GOT3 (cell line): ENCODE results near the gene AGBL1.
"Not testable (repeated sequence)": the region's sequence is repeated elsewhere in the genome, so short reads cannot be mapped to it uniquely, and the experiment has no call there.

Experiments used
- DNase-seq: peaks from one replicate; lab custom pipeline; 2025; ENCODE audit warnings: mixed read lengths; lab: John Stamatoyannopoulos, UW

Gene AGBL1

DNA sequence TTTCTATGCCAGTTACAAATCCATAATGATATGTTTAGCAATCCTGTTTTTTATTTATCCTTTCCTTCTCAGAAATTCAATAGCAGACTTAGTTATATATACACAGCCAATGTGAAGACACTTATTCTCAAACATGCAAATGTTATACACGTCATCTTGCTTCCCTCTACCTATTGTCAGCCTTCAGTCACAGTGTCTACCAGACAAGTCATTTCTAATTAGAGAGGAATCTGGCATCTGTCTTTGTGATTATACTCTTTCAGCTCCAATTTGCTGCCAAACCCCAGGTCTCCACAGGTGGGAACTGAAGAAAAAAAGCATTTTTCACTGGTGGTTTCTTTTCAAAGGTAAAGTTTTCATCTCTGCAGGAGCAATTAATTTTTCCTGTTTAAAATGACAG, 793.1 kb downstream of the AGBL1 start:
- DNase-seq, result no peak

DNA sequence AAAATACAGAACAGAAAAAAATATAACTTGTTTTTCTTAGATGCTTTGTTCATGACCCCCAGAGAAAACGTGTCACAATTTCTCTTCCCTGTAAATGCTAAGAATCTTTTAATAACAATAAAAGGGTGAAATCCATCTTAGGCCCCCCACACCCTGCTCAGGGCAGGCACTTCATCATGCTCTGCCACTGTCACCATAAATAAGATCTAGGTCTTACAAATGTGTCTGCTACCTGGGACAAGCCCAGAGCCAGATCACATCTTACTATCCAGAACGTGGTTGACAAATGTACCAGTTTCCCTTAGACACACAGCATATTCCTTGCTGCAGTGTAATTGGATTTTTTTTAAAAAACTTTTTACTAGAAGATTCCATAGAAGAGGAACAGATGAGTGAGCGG, 795.4 kb downstream of the AGBL1 start:
- DNase-seq, result no peak

DNA sequence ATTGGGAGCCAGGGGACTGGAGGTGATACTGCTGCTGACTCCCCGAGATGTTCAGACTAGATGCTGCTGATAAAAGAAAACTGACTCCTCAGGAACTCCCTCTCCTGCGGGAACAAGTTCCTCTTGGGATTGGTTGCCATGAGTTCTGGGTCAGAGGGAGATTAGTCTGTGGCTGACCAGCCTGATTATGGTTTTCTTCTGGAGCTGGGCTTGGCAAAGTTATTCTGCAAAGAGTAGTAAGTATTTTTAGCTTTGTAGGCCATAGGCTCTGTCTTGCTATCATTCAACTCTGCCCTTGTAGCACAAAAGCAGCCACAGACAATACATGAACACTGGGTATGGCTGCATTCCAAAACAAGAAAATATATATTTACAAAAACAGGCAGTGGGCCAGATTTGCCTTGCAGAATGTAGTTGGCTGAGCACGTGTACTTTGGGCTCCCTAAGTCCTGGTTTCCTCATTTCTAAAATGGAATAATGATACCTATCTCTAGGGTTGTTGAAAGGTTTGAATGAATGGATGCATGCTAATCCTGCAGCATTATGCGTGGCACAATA, 796.8 kb downstream of the AGBL1 start:
- DNase-seq, result no peak

DNA sequence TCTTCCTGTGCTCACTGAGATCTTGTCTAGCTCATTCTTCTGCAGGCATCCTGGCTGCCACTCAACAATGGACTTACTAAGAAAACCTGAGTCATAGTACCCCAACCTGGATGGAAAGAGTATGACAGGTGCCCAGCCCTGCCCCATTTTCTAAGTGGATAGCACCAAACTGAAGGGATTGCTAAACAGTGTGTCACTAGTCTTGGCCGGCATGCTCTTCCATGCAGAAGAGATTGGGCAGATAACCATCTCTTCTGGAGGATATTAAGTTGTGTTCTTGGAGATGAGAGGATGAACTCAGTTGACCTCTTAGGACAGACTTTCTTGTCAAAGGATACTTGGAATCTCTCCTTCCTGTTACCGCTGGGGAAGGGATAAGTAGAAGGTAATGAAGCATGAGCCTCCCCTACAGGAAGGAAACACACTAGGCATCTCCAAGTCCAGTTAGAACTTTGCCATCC, 797.5 kb downstream of the AGBL1 start:
- no peak for DNase-seq

DNA sequence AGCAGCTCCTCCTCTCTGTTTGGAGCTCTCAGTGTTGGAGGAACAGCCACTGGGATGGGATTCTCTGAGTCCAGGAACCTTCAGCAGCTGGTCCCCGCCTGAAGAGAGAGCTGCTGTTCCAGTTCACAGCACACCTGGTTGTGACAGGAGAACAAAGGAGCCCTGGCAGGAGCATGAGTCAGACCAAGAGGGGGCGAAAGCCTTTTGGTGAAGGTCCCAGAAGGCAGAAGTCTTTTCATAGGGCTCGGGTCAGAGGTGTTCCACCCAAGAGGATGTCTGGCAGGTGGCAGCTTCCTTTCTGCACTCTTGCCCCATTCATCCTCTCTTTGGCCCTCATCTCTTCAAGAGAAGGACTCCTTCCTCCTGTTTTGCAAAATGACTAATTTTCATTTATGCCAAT, 799.2 kb downstream of the AGBL1 start:
- DNase-seq, result not testable (repeated sequence)

DNA sequence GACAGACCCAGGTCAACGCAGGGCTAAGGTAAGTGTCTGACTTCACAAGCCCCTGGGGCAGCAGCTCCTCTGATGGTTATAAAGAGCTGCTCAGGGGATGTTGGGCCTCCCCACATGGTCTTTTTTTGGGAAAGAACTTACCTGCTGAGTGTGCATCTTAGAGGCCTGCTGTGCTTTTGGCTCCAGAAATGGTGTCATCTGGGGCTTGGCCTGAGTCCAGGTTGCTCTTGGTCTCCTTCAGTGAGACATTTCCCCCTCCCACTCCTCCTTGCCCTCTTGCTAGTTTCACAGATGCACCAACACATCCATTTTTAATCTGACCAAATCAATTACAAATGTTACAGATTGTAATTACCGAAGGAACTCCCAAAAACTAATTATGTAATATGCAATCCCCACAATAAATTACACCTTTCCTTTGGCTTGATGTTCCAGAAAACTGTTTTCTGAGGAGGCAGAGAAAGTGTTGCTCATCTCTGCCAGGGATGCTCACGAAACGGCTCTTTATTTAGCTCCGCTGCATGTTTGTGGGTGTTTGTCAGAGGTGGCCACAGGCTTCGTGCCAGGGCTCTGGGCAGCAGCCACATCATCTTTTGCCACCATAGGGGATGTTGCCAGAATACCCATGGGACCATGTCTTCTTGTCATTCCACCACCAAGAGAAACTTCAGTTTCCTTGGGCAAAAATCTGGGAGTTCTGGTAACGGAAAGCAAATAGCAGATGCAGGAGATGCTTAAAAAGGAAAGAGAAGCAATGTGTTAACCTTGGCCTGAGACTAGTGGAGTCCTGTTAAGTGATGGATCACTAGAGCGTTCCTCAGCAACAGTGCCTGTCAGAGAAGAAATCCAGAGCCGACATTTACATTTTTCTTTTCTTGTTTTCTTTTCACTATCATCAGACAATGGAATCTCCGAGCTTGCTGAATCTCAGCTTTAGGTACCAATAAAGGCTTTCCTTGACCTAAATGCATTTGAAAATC, 799.9 kb downstream of the AGBL1 start:
- no peak for DNase-seq

DNA sequence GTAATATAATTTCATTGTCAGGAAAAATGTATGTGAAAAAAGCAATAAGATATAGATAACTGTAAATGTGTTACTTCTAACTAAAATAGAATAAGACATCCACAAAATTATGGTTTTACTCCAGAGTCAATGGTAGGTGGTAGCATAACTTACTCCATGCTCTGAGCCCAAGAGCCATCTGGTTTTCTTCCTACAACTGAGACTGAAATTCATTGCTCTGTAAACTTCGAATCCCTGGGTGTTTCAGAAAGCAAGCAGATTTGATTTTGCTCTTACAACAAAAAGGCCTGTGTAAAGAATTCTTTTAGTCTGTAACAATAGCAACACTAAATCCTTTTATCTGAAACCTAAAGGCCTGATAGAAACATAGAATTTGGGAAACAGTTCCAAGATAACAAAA, 805.9 kb downstream of the AGBL1 start:
- no peak for DNase-seq

DNA sequence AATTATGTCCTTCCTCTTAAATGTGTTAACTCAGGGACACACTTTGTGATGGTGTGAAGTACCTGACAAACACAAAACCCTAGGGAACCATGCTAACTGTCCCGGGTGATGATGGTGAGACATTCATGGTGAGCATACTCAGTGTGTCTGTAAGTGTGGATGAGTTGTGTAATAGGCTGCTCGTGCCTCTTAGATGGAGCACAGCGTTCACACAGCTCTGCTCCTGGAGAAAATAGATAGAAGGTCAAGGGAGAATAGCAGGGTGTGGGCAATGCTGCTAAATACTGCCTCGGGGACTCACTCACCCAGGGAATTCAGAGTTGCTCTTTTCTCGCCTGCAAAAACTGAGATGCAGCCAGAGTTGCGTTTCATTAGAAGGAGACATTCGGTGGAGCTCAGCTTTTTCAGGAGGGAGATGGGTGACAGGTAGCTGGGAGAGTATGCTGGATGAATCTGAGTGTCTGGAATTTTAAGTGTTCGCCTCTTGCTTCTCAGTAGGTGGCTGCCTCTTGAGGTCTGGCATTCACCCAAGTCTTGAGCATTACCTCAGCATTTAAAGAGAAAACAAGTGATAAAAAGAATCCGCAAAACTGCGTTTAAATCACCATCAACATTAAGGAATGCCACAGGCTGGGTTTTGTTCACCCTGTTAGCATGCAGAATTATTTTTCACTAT, 813.2 kb downstream of the AGBL1 start:
- DNase-seq, result no peak

DNA sequence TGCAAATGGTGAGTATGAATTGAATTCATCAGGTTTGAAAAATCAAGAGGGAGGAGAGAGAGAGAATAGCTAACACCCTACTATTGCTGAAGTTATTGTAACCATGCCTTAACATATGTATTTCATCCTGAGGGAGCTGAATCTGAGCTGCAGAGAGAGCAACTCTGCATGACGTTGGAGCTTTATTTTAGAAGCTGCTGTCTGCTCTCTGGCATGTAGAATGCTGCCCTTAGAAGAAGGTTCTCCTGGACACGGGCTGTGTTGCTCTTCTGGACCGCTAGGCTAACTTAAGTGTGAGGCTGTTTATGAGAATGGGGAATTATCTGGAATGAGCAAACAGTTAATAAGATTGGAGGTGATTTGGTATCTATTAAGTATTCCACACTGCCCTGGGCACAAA, 814.6 kb downstream of the AGBL1 start:
- DNase-seq, result no peak

DNA sequence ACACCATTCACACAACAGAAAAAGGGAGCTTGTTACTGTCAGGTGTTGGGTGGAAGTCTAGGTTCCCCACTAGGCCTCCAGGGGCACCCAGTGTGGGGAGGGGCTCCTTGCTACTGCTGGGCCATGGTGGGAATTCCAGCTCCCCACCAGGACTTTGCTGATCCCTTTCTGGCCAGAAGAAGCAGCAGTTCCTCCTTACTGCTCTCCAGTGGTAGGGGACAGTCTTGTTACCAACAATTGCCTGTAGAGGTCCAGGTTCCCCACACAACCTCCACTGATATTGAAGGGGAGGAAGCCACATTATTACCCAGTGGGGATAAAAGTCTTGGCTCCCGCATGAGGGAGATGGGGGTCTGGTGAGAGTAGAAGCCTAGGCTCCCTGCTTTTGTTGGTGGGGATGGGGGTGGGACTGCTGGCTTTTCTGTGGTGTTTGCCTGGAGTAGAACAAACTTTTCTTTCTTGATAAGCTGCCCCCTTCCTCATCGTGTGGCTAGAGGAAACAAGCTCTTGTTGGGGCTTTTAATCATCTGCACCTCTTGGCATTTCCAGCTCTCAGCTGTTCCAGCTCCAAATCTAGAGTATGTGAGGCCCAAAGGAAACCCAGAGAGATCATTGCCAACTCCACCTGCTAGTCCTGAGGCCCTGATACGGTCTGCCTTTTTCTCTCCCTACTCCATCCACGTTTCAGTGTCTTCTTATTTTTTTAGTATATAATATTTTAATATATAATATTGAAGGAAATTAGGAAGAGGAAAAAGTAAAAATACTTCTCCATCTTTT, 824.2 kb downstream of the AGBL1 start:
- no peak for DNase-seq

DNA sequence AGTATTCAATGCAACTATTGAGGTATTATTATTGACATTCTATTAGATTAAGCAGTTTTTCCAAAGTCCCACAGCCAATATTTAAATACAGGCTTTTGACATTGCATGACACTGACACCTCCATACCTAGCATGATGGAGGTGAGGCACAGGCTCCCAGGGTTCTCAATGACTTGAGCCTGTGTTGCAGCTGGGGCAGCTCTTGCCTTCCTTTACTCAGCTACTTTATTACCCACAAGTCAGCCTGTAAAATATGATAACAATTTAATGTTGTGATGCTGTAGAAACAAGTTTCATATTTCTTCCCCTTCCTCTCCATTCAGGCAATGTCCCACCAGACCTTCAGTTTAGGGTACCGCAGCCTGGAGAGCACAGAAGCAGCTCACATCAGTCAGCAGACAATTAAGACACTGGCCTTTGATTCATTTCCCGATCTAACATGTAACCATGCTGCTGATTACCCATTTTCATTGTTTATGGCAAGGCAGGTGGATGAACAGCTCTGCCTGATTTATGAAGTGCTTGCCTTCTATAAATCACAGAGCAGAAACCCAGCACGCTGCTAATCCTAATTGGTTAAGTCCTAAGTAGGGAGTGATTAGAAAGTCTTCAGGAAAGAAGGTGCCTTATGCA, 826.1 kb downstream of the AGBL1 start:
- DNase-seq, result no peak

DNA sequence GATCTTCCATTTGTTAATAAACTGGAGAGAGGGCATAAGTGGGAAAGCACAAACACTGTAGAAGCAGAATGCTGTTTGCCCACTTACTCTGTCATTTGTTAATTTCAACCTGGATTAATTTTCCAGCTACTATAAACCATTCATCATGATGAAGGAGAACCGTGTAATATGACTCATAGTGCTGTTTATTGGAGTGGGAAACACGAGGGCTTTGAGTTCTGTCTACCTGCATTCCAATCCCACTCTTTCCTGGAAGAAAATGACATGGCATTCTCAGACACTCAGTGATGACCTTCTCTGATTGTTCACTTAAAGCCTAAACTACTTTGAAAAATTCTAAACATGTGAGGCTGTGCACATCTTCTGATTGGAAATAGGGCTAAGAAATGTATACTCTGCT, 826.7 kb downstream of the AGBL1 start:
- no peak for DNase-seq

DNA sequence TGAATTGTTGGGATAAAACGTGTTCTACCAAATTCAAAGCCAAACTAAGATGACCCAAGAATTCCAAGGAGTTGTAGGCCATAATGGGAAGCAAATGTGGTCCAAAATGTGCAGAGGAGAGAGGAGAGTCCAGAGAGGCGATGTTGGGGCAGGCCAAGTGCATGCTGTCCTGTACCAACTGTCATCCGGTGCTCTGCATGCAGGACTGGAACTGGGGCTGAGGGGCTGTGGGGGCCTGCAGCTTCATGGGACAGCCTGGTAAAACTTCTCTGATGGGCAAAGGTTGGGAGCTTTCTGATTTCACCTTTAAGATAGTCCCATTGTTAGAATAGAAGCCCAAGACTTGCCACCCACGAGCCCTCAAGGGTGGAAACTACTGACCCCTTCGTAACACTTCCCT, 831.4 kb downstream of the AGBL1 start:
- DNase-seq, result no peak

DNA sequence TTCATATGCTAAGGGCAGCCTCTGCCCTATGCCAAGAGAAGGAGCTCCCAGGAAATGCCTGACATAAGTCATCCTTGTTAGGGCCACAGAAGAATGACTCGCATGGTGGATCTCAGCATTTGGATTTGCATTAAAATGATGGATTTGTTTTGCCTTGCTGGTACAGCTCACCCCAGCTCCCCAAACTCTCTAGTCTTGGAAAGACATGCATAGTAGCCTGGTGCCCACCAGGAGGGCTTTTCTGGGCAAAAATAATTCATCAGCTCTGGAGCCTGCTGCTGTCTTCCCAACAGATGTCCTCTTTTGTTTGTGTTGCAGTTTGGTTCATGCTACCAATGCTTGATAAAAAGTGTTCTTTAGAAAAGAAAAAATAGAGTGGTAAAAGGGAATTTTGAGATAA, 833.0 kb downstream of the AGBL1 start:
- DNase-seq, result no peak

DNA sequence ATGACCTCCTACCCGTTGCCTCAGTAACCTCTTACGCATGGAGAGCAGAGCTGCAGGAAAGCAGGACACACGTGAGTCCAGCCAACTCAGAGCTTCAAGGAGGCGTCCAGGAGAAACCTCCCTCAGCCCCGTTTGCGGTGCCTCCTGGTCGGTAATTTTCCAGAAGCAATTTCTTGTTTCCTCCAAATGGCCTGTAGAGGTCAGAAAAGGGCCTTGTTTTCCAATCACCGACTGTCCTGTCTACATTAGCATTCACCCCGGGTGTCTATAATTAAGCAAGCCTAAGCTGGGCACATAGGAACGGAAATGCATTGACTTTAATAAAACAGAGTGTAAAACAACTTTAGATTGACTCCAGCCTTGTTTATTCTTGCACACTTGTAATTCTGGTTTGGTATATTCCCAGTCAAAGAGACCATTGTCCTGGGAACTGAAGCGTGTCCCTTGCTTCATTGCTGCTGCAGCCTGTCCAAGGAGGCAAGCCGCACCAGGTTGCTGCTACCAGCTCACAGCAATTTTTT, 836.2 kb downstream of the AGBL1 start:
- DNase-seq, result no peak

DNA sequence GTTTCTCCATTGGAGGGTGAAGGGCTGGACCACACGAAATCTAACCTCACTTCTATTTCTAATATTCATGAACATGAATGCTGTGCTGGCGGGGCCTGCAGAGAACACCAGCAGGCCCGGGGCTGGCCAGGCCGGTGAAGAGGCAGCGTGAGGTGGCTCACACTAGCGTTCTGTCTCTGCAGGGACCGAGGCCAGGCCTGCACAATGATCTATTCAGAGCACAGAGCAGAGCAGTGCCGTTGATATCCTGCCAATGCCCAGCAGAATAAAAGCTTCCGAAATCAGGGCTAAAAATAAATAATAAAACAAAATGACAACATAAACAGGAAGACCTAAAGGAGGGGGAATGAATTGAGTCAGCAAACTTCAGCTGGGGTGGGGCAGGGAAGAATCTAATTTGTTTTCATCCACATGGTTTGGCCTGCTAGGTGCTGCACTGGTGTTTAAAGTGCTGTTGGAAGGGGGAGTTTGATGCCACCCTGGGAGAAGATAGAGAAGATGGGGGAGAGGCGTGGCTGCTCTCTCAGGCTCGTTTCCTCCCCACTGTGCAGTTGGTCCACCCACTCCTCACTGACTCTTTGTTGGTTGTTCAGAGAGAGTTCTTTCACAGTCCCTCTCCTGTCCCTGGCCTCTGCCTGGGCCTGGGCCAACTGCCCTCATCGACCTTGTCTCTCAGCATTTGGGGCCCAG, 837.1 kb downstream of the AGBL1 start:
- no peak for DNase-seq

DNA sequence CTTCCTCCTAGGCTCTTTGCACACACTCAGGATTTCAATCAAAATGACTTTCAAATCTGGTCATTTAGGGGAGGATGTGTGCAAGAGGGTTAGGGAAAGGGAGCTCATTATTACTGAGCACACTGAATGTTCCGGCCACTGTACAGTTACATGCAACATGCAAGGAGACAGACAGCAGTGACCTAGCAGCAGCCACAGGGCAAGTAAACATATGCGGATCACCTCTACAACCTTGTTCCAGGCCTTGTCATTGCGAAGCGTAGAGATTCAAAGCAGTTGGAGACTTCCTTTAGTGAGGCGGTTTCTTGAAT, 837.6 kb downstream of the AGBL1 start:
- no peak for DNase-seq

DNA sequence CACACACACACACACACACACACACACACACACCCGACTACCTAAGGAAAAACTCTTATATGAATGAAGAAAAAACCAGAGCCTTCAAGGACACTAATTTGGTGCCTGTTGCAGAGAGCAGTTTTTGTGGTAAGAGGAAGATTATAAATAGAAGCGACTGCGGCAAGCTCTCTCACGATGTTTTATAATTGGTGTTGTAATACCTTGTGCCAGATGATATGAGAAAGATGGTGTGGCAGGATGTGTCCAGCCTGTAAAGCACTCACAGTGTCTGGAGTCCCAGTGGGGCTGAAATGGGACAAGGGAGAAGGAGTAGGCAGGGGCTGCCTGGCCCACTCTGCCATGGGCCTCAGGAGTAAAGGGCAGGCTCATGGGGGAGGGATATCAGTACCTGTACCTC, 839.9 kb downstream of the AGBL1 start:
- DNase-seq, result no peak

DNA sequence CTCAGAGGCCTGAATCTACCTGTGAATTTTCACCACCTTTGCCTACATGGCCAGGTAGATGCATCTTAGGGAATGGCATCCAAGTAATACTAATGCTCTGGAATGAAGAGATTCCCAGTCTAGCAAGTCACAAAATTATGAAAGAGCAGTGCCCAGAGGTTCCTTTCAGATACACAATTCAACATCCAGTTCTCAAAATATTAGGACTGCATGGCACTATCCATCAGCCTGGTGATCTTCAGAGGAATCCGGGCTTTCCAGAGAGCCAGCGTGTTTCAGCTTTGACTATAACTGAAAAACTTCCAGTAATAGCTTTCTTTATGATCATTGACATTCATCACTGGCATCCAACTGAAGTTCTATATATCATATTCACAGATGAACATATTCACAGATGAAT, 849.8 kb downstream of the AGBL1 start:
- no peak for DNase-seq

DNA sequence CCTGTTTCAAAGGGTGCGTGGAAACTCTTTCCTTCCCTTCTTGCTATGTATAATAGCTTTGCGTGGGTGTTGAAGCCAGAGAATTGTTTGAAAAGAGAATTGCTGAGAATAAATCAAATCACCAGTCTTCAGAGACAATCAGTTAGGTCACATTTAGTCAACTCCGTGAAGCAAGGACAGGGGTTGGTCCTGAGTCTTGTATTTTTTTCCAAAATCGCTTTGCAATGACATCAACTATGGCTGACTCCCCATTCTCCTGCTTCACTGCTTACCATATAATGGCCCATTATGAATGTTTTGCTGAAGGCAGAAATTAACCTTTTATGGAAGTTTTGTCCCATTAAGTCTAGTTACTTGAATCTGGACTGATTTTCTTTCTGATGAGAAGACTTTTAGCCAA, 852.8 kb downstream of the AGBL1 start:
- no peak for DNase-seq

DNA sequence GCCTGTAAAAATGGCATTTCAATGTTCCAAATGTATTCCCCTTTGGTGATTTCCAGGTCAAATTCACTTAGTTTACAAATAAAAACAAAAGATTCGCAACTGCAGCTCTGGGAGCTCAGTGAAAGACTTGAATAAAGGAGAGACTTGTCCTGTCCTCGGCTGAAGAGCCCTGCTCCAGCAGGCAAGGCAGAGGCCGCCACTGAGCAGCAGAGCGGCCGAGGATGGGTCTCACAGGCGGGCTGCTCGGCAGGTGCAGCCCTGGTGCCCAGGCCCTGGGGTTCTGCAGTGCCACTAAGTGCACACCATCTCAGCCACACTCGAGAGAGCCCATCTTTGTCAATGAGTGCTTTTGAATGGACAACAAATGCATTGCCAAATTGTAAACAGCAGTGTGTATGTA, 856.2 kb downstream of the AGBL1 start:
- DNase-seq, result no peak
